ENCODE results near the gene ERCC5. TPM values are rescaled to one million over a fixed set of nuclear protein-coding genes. Genes with fewer than 3 reads are reported as not detected.

Gene ERCC5
- total and polyA plus RNA-seq, 12 donors: 18.1 to 59.5 (median 33.4) TPM

- no peak for ATAC-seq
- WGBS, 2 donors: 85 to 86% methylated on average over 6 of the region's 6 CpGs
- peaks cover 0 to 37% (median 28%) of the 10 kb centered on the region in 9 donors for H3K4me1 ChIP-seq
- no peak overlapping the region for H3K4me3 ChIP-seq
- DNase-seq: no peak
- H3K36me3 ChIP-seq: peaks cover 0 to 30% (median 0%) of the 10 kb centered on the region in 9 donors
- H3K27ac ChIP-seq: no peak overlapping the region
- TF ChIP-seq CTCF (IDR thresholded peaks at IDR 0.05): no peak
- H3K27me3 ChIP-seq: no peaks in the 10 kb centered on the region
- H3K9me3 ChIP-seq: no peaks in the 10 kb centered on the region
- intact Hi-C loops (cut with DNase I): loop anchor here in 7 of 10 donors (2.0 to 5.0 kb wide), 7 partner anchors 47 to 268 kb away; partner anchors contain the start of genes BIVM (in 1 of the 7), POGLUT2 (in 1 of the 7), TEX30 (in 1 of the 7) and TPP2 (in 1 of the 7)
Observed at GRCh38 chr13:102848956-102849355, 3.1 kb downstream of the ERCC5 start.

- intact Hi-C loops (cut with DNase I): loop anchor here in 3 of 10 donors (5.0 to 10.0 kb wide), 3 partner anchors 270 to 845 kb away; no protein-coding TSS in a partner anchor
- H3K4me3 ChIP-seq: no peak overlapping the region
- no peak overlapping the region for H3K27ac ChIP-seq
- no peak for DNase-seq
- peaks cover 0 to 38% (median 18%) of the 10 kb centered on the region in 9 donors for H3K4me1 ChIP-seq
- peaks cover 0 to 66% (median 14%) of the 10 kb centered on the region in 9 donors for H3K36me3 ChIP-seq
- no peak for ATAC-seq
- no peaks in the 10 kb centered on the region for H3K27me3 ChIP-seq
- no peaks in the 10 kb centered on the region for H3K9me3 ChIP-seq
- WGBS, 2 donors: 84 to 87% methylated on average over 3 of the region's 3 CpGs
- no peak for TF ChIP-seq CTCF (IDR thresholded peaks at IDR 0.05)
Observed at GRCh38 chr13:102852556-102852955, 6.7 kb downstream of the ERCC5 start.

GRCh38 chr13:102854675-102855074, 8.8 kb downstream of the ERCC5 start:
- H3K36me3 ChIP-seq: peaks cover 0 to 80% (median 28%) of the 10 kb centered on the region in 9 donors
- 62 to 68% methylated on average over 7 of the region's 7 CpGs for WGBS, 2 donors

GRCh38 chr13:102856557-102856956, 10.7 kb downstream of the ERCC5 start:
- intact Hi-C loops (cut with DNase I): loop anchor here in 1 of 10 donors (10.0 kb wide), 1 partner anchor 462 kb away; no protein-coding TSS in a partner anchor
- Histone ChIP-seq H3K4me3 (no peak overlapping the region), H3K27me3 (no peaks in the 10 kb centered on the region), H3K9me3 (no peaks in the 10 kb centered on the region), H3K27ac (no peak overlapping the region), H3K36me3 (peaks cover 0 to 99% (median 34%) of the 10 kb centered on the region in 9 donors), H3K4me1 (peaks cover 0 to 19% (median 6%) of the 10 kb centered on the region in 9 donors)
- DNase-seq (peak; percentile 58 to 71), ATAC-seq (peak in 7 of 8 donors; percentile 79 to 93 (median 87))
- WGBS, 2 donors: 32 to 49% methylated on average over 6 of the region's 6 CpGs
- no peak for TF ChIP-seq CTCF (IDR thresholded peaks at IDR 0.05)

More at GRCh38 chr13:102854675-102855074, 8.8 kb downstream of the ERCC5 start:
- intact Hi-C loops (cut with DNase I): loop anchor here in 3 of 10 donors (5.0 to 10.0 kb wide), 3 partner anchors 272 to 847 kb away; no protein-coding TSS in a partner anchor
- DNase-seq: no peak
- Histone ChIP-seq H3K9me3 (no peaks in the 10 kb centered on the region), H3K27me3 (no peaks in the 10 kb centered on the region), H3K27ac (peak overlapping the region in 1 of 10 donors; percentile 6), H3K4me1 (peaks cover 0 to 19% (median 6%) of the 10 kb centered on the region in 9 donors), H3K4me3 (no peak overlapping the region)
- no peak for TF ChIP-seq CTCF (IDR thresholded peaks at IDR 0.05)
- no peak for ATAC-seq
